HUES6 (cell line): ENCODE measurements around the gene TAF1C.
"Not testable (repeated sequence)": the region's sequence is repeated elsewhere in the genome, so short reads cannot be mapped to it uniquely, and the experiment has no call there.

Experiments
- H3K27ac ChIP-seq: 2 replicates; pipeline ENCODE4 v1.7.0; 2013; ENCODE audit warnings: low read depth, mild to moderate bottlenecking, low read length, inconsistent platforms
- H3K27me3 ChIP-seq: 2 replicates; pipeline ENCODE4 v1.6.1; 2013; ENCODE audit warnings: low read length; ENCODE audit not compliant: control insufficient read depth, insufficient read depth
- H3K36me3 ChIP-seq: 2 replicates; pipeline ENCODE4 v1.6.1; 2013; ENCODE audit warnings: low read length; ENCODE audit not compliant: control insufficient read depth, insufficient read depth
- H3K4me1 ChIP-seq: 2 replicates; pipeline ENCODE4 v1.6.1; 2013; ENCODE audit warnings: low read length; ENCODE audit not compliant: control insufficient read depth, insufficient read depth
- H3K4me3 ChIP-seq: 2 replicates; pipeline ENCODE4 v1.5.1; 2013; ENCODE audit warnings: low read depth, low read length
- H3K9ac ChIP-seq: one replicate; pipeline ENCODE4 v1.6.1; 2013; ENCODE audit warnings: mild to moderate bottlenecking, low read length
- H3K9me3 ChIP-seq: 2 replicates; pipeline ENCODE4 v1.6.1; 2013; ENCODE audit warnings: low read depth, low read length; ENCODE audit not compliant: control insufficient read depth, insufficient read depth

The TAF1C gene

DNA sequence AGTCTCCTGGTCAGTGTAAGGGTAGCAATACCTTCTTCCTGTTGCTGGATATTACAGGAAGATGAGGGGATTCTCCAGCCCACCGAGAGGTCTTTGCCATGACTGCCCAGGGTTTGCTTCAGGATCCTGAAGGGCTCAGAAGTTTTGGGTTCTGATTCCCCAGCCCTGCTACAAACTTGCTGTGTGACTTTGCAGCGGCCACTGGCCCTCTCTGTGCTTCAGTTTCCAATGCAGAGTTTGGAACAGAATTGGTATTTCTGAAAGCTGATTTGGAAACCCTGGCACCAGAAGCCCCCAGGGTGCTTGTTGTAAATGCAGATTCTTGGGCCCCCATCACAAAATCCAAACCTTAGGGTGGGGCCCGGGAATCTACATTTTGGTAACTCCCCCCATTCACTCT is 38.3 kb upstream of the TAF1C start:
- no peak overlapping the region for H3K4me3 ChIP-seq
- no peak overlapping the region for H3K27ac ChIP-seq
- H3K4me1 ChIP-seq = peaks cover 17% of the 10 kb centered on the region
- no peak overlapping the region for H3K9ac ChIP-seq
- no peaks in the 10 kb centered on the region for H3K9me3 ChIP-seq
- no peaks in the 10 kb centered on the region for H3K27me3 ChIP-seq
- H3K36me3 ChIP-seq = no peaks in the 10 kb centered on the region

DNA sequence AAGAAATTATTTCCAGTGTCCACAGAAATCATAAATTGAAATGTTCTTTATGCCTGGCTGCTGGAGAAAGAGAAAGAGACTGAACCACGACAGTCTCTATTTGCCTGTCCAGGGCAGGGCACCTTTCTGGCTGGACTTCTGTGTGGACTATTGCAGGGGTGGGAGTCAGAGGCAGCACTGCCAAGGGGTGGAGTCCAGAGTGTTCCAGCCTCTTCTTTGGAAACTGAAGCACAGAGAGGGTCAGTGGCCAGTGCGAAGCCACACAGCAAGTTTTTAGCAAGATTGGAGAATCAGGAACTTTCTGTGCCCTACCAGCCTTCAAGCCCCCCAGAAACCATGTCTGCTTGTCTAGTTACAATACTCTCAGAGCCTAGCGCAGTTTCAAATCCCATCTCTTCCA is 37.7 kb upstream of the TAF1C start:
- H3K36me3 ChIP-seq = no peaks in the 10 kb centered on the region
- H3K4me3 ChIP-seq = no peak overlapping the region
- H3K27me3 ChIP-seq = no peaks in the 10 kb centered on the region
- peaks cover 17% of the 10 kb centered on the region for H3K4me1 ChIP-seq
- H3K9me3 ChIP-seq = no peaks in the 10 kb centered on the region
- H3K27ac ChIP-seq = no peak overlapping the region
- H3K9ac ChIP-seq = no peak overlapping the region

DNA sequence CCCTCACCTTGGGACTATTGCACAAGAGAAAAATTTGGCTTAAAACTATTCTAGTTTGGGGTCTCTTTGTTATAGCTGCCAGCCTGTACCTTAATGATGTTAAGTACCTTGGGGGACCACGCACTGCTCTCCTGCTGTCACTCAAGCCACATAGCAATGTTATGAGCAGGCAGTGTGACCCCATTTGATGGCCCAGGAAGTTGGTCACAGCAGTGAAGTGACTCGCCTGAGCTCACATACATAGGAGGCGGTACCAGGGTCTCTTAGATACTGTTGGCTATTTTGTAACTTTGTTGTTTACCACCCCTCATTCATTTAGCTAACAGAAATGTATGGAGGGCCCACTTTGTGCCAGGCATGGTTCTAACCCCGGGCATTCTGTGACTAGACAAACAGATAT is 36.6 kb upstream of the TAF1C start:
- Histone ChIP-seq H3K9me3 (no peaks in the 10 kb centered on the region), H3K27me3 (no peaks in the 10 kb centered on the region), H3K9ac (no peak overlapping the region), H3K36me3 (no peaks in the 10 kb centered on the region), H3K4me1 (peaks cover 16% of the 10 kb centered on the region), H3K4me3 (no peak overlapping the region), H3K27ac (no peak overlapping the region)

DNA sequence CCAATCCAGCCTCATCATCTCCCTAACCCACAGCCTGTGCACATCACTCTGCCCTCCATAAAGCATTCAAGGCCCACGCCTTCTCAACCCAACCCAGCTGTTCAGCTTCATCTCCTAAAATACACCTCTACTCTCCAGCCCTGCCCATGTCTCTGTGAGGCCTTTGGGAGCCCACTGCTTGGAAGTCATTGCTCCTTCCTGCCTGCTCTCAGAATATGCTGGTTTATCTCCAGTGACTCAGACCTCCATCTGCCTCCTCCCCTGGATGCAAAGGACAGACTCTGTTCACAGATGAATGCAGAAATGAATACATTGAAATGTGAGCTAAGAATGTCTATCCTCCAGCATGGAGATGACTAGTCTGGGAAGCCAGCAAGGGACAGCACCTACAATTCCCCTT is 34.0 kb upstream of the TAF1C start:
- no peaks in the 10 kb centered on the region for H3K27me3 ChIP-seq
- H3K36me3 ChIP-seq = no peaks in the 10 kb centered on the region
- no peak overlapping the region for H3K27ac ChIP-seq
- H3K9ac ChIP-seq = no peak overlapping the region
- peaks cover 10% of the 10 kb centered on the region; the same call in 1 of the 2 replicates for H3K4me1 ChIP-seq
- H3K9me3 ChIP-seq = no peaks in the 10 kb centered on the region
- no peak overlapping the region for H3K4me3 ChIP-seq

DNA sequence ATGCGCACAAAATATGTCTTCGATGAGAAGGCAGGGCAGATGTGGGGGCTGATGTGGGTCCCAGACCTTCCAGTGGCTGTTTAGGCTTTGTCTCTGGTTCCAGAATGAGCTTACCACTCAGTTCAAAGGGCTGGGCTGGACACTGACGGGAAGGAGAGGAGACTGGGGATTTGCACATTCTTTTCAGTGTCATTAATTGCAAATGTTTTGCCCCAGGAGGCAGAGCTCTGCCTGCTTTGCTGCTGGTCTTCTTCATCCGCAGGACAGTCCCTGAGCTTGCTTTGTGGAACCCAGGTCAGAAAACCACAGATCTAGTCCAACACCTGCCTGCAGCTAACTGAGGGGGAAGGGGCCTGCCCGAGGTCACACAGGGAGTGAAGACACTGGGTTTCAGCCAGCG is 32.1 kb upstream of the TAF1C start:
- no peak overlapping the region for H3K4me3 ChIP-seq
- H3K4me1 ChIP-seq = peaks cover 10% of the 10 kb centered on the region; the same call in 1 of the 2 replicates
- H3K36me3 ChIP-seq = no peaks in the 10 kb centered on the region
- H3K9ac ChIP-seq = no peak overlapping the region
- no peaks in the 10 kb centered on the region for H3K27me3 ChIP-seq
- H3K9me3 ChIP-seq = no peaks in the 10 kb centered on the region
- H3K27ac ChIP-seq = no peak overlapping the region

DNA sequence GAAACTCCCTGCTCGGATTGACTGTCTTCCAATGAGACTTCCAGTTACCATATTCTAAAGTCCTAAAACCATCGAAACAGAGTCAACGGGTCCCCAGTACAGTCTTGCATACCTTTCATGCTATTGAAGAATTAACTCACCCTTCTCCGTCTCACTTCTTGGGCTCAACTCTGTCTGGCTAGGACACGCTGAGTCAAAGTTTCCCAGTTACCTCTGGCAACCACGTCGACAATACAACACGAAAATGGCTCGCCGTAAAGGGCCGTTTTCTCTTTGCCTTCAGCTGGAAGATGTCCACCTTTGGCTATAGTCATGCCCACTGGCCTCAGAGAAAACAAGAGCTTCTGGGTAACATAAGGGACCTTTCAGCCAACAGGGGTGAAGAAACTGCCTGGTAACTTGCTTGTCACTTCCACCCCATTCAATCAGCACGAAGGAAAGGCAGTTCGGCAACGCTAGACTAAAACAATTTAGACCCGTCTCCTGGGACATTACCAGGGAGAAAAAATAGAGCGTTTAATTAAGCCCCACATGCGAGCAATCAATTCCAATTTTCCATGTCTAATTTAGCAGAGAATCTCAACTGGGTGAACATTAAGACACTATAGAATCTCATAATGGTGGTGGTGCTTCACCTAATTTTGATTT is 31.4 kb upstream of the TAF1C start:
- no peak overlapping the region for H3K4me3 ChIP-seq
- H3K9me3 ChIP-seq = no peaks in the 10 kb centered on the region
- H3K27ac ChIP-seq = no peak overlapping the region
- H3K9ac ChIP-seq = no peak overlapping the region
- peaks cover 10% of the 10 kb centered on the region; the same call in 1 of the 2 replicates for H3K4me1 ChIP-seq
- H3K27me3 ChIP-seq = no peaks in the 10 kb centered on the region
- no peaks in the 10 kb centered on the region for H3K36me3 ChIP-seq

DNA sequence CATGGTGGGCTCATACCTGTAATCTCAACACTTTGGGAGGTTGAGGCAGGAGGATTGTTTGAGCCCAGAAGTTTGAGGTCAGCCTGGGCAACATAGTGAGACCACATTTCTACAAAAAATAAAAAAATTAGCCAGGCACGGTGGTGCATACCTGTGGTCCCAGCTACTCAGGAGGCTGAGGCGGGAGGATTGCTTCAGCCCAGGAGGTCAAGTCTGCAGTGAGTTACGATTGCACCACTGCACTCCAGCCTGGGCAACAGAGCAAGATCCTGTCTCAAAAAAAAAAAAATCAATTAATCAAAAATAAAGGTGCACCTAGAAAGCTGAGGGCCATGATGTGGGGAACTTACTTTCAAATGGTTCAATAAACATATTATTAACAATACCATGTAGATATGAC is 29.3 kb upstream of the TAF1C start:
- not testable (repeated sequence) for H3K27me3 ChIP-seq, H3K4me3 ChIP-seq, H3K9me3 ChIP-seq, H3K36me3 ChIP-seq, H3K9ac ChIP-seq, H3K27ac ChIP-seq
- peaks cover 10% of the 10 kb centered on the region; the same call in 1 of the 2 replicates for H3K4me1 ChIP-seq

DNA sequence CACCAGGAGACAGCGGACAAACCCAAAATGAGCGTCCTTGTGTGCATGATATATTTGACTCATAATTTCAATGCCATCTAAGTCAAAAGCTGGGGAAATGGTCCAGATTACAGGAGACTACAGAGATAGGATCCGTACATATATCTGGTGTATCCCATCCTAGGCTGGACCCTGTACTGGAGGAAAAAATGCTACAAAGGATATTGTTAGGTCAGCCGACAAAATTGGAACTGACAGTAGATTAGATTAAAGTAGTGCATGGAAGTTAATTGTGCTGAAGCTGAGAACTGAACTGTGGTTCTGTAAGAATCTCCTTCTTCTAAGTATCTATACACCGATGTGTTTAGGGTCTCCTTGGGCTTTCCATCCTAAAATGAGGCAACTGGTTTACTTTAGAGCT is 28.7 kb upstream of the TAF1C start:
- Histone ChIP-seq H3K4me1 (peaks cover 10% of the 10 kb centered on the region; the same call in 1 of the 2 replicates), H3K9me3 (no peaks in the 10 kb centered on the region), H3K27me3 (no peaks in the 10 kb centered on the region), H3K27ac (no peak overlapping the region), H3K4me3 (no peak overlapping the region), H3K9ac (no peak overlapping the region), H3K36me3 (no peaks in the 10 kb centered on the region)

DNA sequence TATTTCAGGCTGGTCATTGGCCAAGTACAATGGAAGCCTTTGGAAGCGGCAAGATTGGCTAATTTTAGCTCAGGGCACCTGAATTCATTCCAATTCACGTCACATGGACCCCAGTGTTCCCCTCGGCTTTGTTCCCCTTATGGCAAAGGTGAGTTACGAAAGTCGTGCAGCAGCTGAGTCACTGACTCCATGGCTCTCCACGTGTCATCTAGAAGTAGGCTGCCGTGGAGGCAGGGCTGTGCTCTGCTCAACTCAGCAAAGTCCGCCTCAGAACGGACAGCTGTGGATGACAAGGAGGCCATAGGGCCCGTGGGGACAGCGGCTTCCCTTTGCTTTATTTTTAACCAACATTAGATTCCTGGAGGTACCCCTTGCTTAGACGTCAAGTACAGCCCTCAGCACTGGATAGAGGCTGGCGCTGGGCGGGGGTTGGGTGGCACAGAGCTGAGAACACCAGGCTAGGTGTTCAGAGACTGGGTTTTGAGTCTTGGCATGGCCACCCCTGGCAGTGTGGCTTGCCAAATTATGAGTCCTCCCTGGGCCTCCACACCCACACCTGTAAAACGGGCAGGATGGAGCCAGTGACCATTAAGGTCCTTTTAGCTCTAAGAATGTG is 27.7 kb upstream of the TAF1C start:
- Histone ChIP-seq H3K4me1 (peaks cover 10% of the 10 kb centered on the region; the same call in 1 of the 2 replicates), H3K9ac (no peak overlapping the region), H3K27ac (no peak overlapping the region), H3K4me3 (no peak overlapping the region), H3K27me3 (no peaks in the 10 kb centered on the region), H3K9me3 (no peaks in the 10 kb centered on the region), H3K36me3 (no peaks in the 10 kb centered on the region)

DNA sequence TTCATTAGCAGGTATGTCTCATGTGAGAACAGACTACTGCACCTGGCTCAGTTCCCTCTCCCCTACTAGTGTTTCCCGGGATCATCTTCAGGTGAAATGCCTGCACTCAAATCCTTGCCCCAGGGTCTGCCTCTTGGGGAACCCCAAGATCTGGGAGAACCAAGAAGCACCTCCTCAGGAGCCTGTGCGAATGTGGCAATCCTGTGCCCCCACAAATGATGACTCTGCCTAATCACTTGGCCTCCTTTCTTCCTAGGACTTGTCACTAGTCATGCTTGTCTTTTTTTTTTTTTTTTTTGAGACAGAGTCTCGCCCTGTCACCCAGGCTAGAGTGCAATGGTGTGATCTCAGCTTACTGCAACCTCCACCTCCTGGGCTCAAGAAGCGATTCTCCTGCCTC is 25.8 kb upstream of the TAF1C start:
- Histone ChIP-seq H3K9ac (no peak overlapping the region), H3K36me3 (no peaks in the 10 kb centered on the region), H3K27me3 (no peaks in the 10 kb centered on the region), H3K27ac (no peak overlapping the region), H3K9me3 (no peaks in the 10 kb centered on the region), H3K4me3 (no peak overlapping the region), H3K4me1 (peaks cover 4% of the 10 kb centered on the region; the same call in 1 of the 2 replicates)

DNA sequence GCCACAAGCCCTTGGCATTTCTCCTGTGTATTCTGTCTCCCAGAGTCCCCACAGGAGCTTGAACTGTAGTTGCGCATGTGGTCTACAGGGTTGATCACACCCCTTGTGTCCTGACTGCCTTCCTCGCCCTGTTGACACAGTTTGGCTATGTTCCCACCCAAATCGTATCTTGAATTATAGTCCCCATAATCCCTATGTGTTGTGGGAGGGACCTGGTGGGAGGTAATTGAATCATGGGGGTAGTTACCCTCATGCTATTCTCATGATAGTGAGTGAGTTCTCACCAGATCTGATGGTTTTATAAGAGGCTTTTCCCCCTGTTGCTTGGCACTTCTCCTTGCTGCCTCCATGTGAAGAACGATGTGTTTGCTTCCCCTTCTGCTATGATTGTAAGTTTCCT is 25.3 kb upstream of the TAF1C start:
- peaks cover 6% of the 10 kb centered on the region; the same call in 1 of the 2 replicates for H3K4me1 ChIP-seq
- no peaks in the 10 kb centered on the region for H3K27me3 ChIP-seq
- H3K9me3 ChIP-seq = no peaks in the 10 kb centered on the region
- H3K4me3 ChIP-seq = no peak overlapping the region
- H3K36me3 ChIP-seq = no peaks in the 10 kb centered on the region
- no peak overlapping the region for H3K27ac ChIP-seq
- H3K9ac ChIP-seq = no peak overlapping the region
